HCT116 (cell line): ENCODE measurements around the gene SPATA12. TPM values are rescaled to one million over a fixed set of nuclear protein-coding genes. Genes with fewer than 3 reads are reported as not detected.

ENCODE experiments used
- ATAC-seq: fragments of 200-7000 bp; cut with Tn5 transposase; 2 replicates; pipeline ENCODE4 v1.9.1; 2020; ENCODE audit warnings: mild to moderate bottlenecking, moderate library complexity
- BruUV-seq: library from RNA; stranded (reverse); fragments of 400-500 nt; replicated peaks from 2 replicates; lab custom pipeline; 2021; lab: Mats Ljungman, UMichigan
- CTCF ChIA-PET: fragments of 300-600 bp; sonication (Branson Sonifier 250); formaldehyde crosslinking; loops from one replicate; lab custom pipeline; 2021; ENCODE audit warnings: antibody characterized with exemption; lab: Charles Lee
- POLR2A ChIA-PET: fragments of 300-600, 350-600 bp; sonication (Branson Sonifier 250); formaldehyde crosslinking; loops from one replicate; lab custom pipeline; 2021; ENCODE audit warnings: antibody characterized with exemption; lab: Charles Lee
- RAD21 ChIA-PET, 2 experiments: fragments of 300-600 bp; sonication (Branson Sonifier 250); formaldehyde crosslinking; loops; one replicate each; lab custom pipeline; 2023; ENCODE audit warnings: low total read pairs in 2 of 2; ENCODE audit not compliant: uncharacterized antibody in 2 of 2, unreplicated experiment in 2 of 2, low non-redundant PET in 1 of 2; lab: Charles Lee
- DNase-seq: peaks from one replicate; pipeline ENCODE4 v3.0.0-alpha.2; 2010; ENCODE audit warnings: low read depth, low spot score
- H2AFZ ChIP-seq: fragments of 200-600 bp; shearing (Covaris generic), sonication (generic); 2 replicates; pipeline ENCODE4 v1.6.1; 2017; ENCODE audit warnings: low read depth, mixed run types, mixed read lengths, antibody characterized with exemption, low read length; ENCODE audit not compliant: poor library complexity, severe bottlenecking
- H3K27ac ChIP-seq: 2 replicates; pipeline ENCODE4 v1.5.1; 2012; ENCODE audit warnings: low read depth, low read length
- H3K27me3 ChIP-seq: fragments of 200-600 bp; sonication (generic); 2 replicates; pipeline ENCODE4 v1.6.1; 2016; ENCODE audit warnings: mixed run types, low read length, mixed read lengths; ENCODE audit not compliant: insufficient read depth
- H3K36me3 ChIP-seq, 2 experiments: fragments of 200-500 bp in 1 of 2; fragments of 200-600 bp in 1 of 2; sonication (Bioruptor generic) in 1 of 2; sonication (generic) in 1 of 2; 2 replicates each; pipeline versions ENCODE4 v1.5.1 to v1.6.1; 2014 to 2016; ENCODE audit warnings: low read length in 2 of 2, inconsistent platforms in 1 of 2, mixed read lengths in 1 of 2, mixed run types in 1 of 2; ENCODE audit not compliant: insufficient read depth in 2 of 2, control insufficient read depth in 1 of 2
- H3K4me1 ChIP-seq, 2 experiments: fragments of 200-600 bp in 1 of 2; sonication (generic) in 1 of 2; 2 replicates each; pipeline versions ENCODE4 v1.5.1 to v1.6.1; 2012 to 2017; ENCODE audit warnings: low read length in 2 of 2, inconsistent platforms in 1 of 2, mild to moderate bottlenecking in 1 of 2, mixed read lengths in 1 of 2, mixed run types in 1 of 2, moderate library complexity in 1 of 2; ENCODE audit not compliant: insufficient read depth in 2 of 2, control insufficient read depth in 1 of 2
- H3K4me2 ChIP-seq: fragments of 200-600 bp; sonication (generic); 2 replicates; pipeline ENCODE4 v1.6.1; 2017; ENCODE audit warnings: mixed run types, low read length, mixed read lengths
- H3K4me3 ChIP-seq, 2 experiments: fragments of 200-600 bp in 1 of 2; sonication (generic) in 1 of 2; replicated peaks in 1 of 2; 2 replicates each; pipeline ENCODE4 v1.5.1; 2011 to 2016; ENCODE audit warnings: low read length in 2 of 2, control low read depth in 1 of 2, low read depth in 1 of 2, mild to moderate bottlenecking in 1 of 2, mixed read lengths in 1 of 2, mixed run types in 1 of 2
- H3K79me2 ChIP-seq: fragments of 200-600 bp; sonication (generic); 2 replicates; pipeline ENCODE4 v1.6.1; 2017; ENCODE audit warnings: mild to moderate bottlenecking, mixed run types, low read length, moderate library complexity, mixed read lengths; ENCODE audit not compliant: insufficient read depth
- H3K9ac ChIP-seq: fragments of 200-600 bp; sonication (generic); 2 replicates; pipeline ENCODE4 v1.6.1; 2016; ENCODE audit warnings: low read length, mixed read lengths
- H3K9me2 ChIP-seq: fragments of 200-600 bp; sonication (generic), shearing (Covaris generic); 2 replicates; pipeline ENCODE4 v1.6.1; 2017; ENCODE audit warnings: mixed run types, mild to moderate bottlenecking, moderate library complexity; ENCODE audit not compliant: insufficient read depth
- H3K9me3 ChIP-seq, 2 experiments: fragments of 200-500 bp in 1 of 2; fragments of 200-600 bp in 1 of 2; sonication (Bioruptor generic) in 1 of 2; sonication (generic) in 1 of 2; 2 replicates each; pipeline ENCODE4 v1.6.1; 2014 to 2017; ENCODE audit warnings: low read length in 2 of 2, mixed read lengths in 2 of 2, inconsistent platforms in 1 of 2, low read depth in 1 of 2, mild to moderate bottlenecking in 1 of 2, mixed run types in 1 of 2, moderate library complexity in 1 of 2; ENCODE audit not compliant: control insufficient read depth in 1 of 2, insufficient read depth in 1 of 2
- H4K20me1 ChIP-seq: fragments of 200-600 bp; sonication (generic), shearing (Covaris generic); 2 replicates; pipeline ENCODE4 v1.6.1; 2017; ENCODE audit warnings: mixed run types, mild to moderate bottlenecking, moderate library complexity; ENCODE audit not compliant: insufficient read depth
- CBX3 ChIP-seq: IDR thresholded peaks from 2 replicates; pipeline ENCODE4 v1.6.1; 2012; ENCODE audit warnings: low read depth
- CEBPB ChIP-seq: IDR thresholded peaks from 2 replicates; pipeline ENCODE4 v1.6.1; 2012; ENCODE audit warnings: low read depth
- EGR1 ChIP-seq: IDR thresholded peaks from 2 replicates; pipeline ENCODE4 v1.6.1; 2012; ENCODE audit warnings: low read depth
- ELF1 ChIP-seq: IDR thresholded peaks from 2 replicates; pipeline ENCODE4 v1.6.1; 2012; ENCODE audit warnings: low read depth, borderline replicate concordance
- EZH2phosphoT487 ChIP-seq: fragments of 200-600 bp; IDR thresholded peaks from 2 replicates; pipeline ENCODE4 v1.6.1; 2018; ENCODE audit warnings: antibody characterized with exemption, borderline replicate concordance
- FOSL1 ChIP-seq: IDR thresholded peaks from 2 replicates; pipeline ENCODE4 v1.6.1; 2012; ENCODE audit warnings: low read depth
- JUND ChIP-seq: IDR thresholded peaks from 2 replicates; pipeline ENCODE4 v1.6.1; 2012
- POLR2AphosphoS5 ChIP-seq: IDR thresholded peaks from 2 replicates; pipeline ENCODE4 v1.6.1; 2011; ENCODE audit warnings: mild to moderate bottlenecking, low read depth, low read length, moderate library complexity
- RAD21 ChIP-seq: IDR thresholded peaks from 2 replicates; pipeline ENCODE4 v1.6.1; 2012; ENCODE audit warnings: low read depth, mild to moderate bottlenecking
- SIN3A ChIP-seq: IDR thresholded peaks from 2 replicates; pipeline ENCODE4 v1.6.1; 2012; ENCODE audit warnings: low read depth
- SP1 ChIP-seq: IDR thresholded peaks from 2 replicates; pipeline ENCODE4 v1.6.1; 2012; ENCODE audit warnings: low read depth
- YY1 ChIP-seq: IDR thresholded peaks from 2 replicates; pipeline ENCODE4 v1.6.1; 2011; ENCODE audit warnings: low read length, low read depth, moderate library complexity, mild to moderate bottlenecking; ENCODE audit not compliant: insufficient replicate concordance; ENCODE audit errors: extremely low read depth
- ZNF274 ChIP-seq: fragments of 200-500 bp; sonication (Bioruptor generic); IDR thresholded peaks from 2 replicates; pipeline ENCODE4 v1.6.1; 2014; ENCODE audit warnings: mild to moderate bottlenecking, low read depth, low read length, inconsistent platforms
- intact Hi-C: fragments of 100-400 bp; cut with micrococcal nuclease; formaldehyde crosslinking; loops from 2 replicates; pipeline ENCODE4 v1.10.0; 2022
- total RNA-seq: library from RNA; stranded (reverse); gene quantifications from one replicate; pipeline ENCODE4 v1.2.1, GENCODE V29; 2021; ENCODE audit not compliant: unreplicated experiment
- TF ChIP-seq, protein P1 (sequence below): IDR thresholded peaks from 2 replicates; pipeline ENCODE4 v1.6.1; 2012; ENCODE audit warnings: low read depth
- TF ChIP-seq, protein P2 (sequence below): IDR thresholded peaks from 2 replicates; pipeline ENCODE4 v1.6.1; 2012
- TF ChIP-seq, protein P3 (sequence below): IDR thresholded peaks from 2 replicates; pipeline ENCODE4 v1.6.1; 2012
- TF ChIP-seq, protein P4 (sequence below): IDR thresholded peaks from 2 replicates; pipeline ENCODE4 v1.6.1; 2011; ENCODE audit warnings: mild to moderate bottlenecking, low read length, moderate library complexity; ENCODE audit not compliant: insufficient replicate concordance; ENCODE audit errors: extremely low read depth

SPATA12 gene
- total RNA-seq, 1 experiment from 2014 or later, result 0.22 TPM

DNA sequence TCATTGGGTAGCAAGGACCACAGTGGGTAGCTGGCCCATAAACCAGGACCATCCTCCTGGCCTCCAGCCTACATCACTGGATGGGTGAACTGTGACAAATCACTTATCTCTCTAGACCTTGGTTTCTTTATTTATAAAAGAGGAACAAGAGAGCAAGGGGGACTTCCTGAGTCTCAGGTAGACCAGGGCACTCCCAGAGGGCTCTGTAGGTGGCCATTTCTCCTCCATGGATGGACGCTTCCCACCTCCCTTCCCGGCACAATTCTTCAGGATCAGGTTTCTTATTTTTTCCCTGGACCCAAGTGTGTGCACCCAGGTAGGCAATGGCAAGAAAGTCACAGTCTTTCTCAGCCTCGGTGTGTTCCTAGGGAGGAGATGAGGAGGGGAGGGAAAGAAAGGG is 41.4 kb upstream of the SPATA12 start:
- ChIA-PET CTCF (interaction anchor here (0.9 kb wide), 1 partner anchor 11 kb away, joined by 3 read pairs; no protein-coding TSS in a partner anchor), POLR2A (no interaction called here), RAD21 (no interaction called here)
- H2AFZ ChIP-seq, result no peak overlapping the region
- intact Hi-C loops, result no loop called here
- TF ChIP-seq, protein P1, sequence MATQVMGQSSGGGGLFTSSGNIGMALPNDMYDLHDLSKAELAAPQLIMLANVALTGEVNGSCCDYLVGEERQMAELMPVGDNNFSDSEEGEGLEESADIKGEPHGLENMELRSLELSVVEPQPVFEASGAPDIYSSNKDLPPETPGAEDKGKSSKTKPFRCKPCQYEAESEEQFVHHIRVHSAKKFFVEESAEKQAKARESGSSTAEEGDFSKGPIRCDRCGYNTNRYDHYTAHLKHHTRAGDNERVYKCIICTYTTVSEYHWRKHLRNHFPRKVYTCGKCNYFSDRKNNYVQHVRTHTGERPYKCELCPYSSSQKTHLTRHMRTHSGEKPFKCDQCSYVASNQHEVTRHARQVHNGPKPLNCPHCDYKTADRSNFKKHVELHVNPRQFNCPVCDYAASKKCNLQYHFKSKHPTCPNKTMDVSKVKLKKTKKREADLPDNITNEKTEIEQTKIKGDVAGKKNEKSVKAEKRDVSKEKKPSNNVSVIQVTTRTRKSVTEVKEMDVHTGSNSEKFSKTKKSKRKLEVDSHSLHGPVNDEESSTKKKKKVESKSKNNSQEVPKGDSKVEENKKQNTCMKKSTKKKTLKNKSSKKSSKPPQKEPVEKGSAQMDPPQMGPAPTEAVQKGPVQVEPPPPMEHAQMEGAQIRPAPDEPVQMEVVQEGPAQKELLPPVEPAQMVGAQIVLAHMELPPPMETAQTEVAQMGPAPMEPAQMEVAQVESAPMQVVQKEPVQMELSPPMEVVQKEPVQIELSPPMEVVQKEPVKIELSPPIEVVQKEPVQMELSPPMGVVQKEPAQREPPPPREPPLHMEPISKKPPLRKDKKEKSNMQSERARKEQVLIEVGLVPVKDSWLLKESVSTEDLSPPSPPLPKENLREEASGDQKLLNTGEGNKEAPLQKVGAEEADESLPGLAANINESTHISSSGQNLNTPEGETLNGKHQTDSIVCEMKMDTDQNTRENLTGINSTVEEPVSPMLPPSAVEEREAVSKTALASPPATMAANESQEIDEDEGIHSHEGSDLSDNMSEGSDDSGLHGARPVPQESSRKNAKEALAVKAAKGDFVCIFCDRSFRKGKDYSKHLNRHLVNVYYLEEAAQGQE, result no peak
- no peak for TF ChIP-seq YY1
- no peak for TF ChIP-seq RAD21
- TF ChIP-seq, protein P2, sequence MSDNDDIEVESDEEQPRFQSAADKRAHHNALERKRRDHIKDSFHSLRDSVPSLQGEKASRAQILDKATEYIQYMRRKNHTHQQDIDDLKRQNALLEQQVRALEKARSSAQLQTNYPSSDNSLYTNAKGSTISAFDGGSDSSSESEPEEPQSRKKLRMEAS, result no peak
- TF ChIP-seq EGR1, result no peak
- no peak for TF ChIP-seq JUND
- no peak for TF ChIP-seq FOSL1
- no peak for TF ChIP-seq CBX3
- TF ChIP-seq, protein P3, sequence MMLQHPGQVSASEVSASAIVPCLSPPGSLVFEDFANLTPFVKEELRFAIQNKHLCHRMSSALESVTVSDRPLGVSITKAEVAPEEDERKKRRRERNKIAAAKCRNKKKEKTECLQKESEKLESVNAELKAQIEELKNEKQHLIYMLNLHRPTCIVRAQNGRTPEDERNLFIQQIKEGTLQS, result no peak
- no peak for TF ChIP-seq CEBPB
- TF ChIP-seq EZH2phosphoT487, result no peak
- TF ChIP-seq POLR2AphosphoS5, result no peak
- no peak for TF ChIP-seq SIN3A
- TF ChIP-seq, protein P4, sequence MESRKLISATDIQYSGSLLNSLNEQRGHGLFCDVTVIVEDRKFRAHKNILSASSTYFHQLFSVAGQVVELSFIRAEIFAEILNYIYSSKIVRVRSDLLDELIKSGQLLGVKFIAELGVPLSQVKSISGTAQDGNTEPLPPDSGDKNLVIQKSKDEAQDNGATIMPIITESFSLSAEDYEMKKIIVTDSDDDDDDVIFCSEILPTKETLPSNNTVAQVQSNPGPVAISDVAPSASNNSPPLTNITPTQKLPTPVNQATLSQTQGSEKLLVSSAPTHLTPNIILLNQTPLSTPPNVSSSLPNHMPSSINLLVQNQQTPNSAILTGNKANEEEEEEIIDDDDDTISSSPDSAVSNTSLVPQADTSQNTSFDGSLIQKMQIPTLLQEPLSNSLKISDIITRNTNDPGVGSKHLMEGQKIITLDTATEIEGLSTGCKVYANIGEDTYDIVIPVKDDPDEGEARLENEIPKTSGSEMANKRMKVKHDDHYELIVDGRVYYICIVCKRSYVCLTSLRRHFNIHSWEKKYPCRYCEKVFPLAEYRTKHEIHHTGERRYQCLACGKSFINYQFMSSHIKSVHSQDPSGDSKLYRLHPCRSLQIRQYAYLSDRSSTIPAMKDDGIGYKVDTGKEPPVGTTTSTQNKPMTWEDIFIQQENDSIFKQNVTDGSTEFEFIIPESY, result no peak
- TF ChIP-seq ELF1, result no peak
- TF ChIP-seq SP1, result no peak
- no peak for TF ChIP-seq ZNF274
- no peaks in the 10 kb centered on the region for H3K79me2 ChIP-seq
- no peak overlapping the region for H3K9ac ChIP-seq
- ATAC-seq, result no peak
- no peak for DNase-seq
- no peak overlapping the region for H3K27ac ChIP-seq
- H3K36me3 ChIP-seq, result no peaks in the 10 kb centered on the region
- no peaks in the 10 kb centered on the region for H3K9me2 ChIP-seq
- no peak overlapping the region for H3K4me2 ChIP-seq
- H3K4me1 ChIP-seq, result peaks cover 28 to 32% of the 10 kb centered on the region in 2 experiments
- no peaks in the 10 kb centered on the region for H4K20me1 ChIP-seq
- H3K9me3 ChIP-seq, result no peaks in the 10 kb centered on the region
- H3K4me3 ChIP-seq, result no peak overlapping the region
- no TSS peak for BruUV-seq
- no peaks in the 10 kb centered on the region for H3K27me3 ChIP-seq
